ENCODE measurements around the gene PANK3. TPM values are rescaled to one million over a fixed set of nuclear protein-coding genes. Genes with fewer than 3 reads are reported as not detected.
A peak's percentile ranks its signal among the peaks of the same experiment; 100 is the strongest.

The PANK3 gene
- total and polyA plus RNA-seq, 4 donors: 8.0 to 57.1 (median 27.9) TPM

DNA sequence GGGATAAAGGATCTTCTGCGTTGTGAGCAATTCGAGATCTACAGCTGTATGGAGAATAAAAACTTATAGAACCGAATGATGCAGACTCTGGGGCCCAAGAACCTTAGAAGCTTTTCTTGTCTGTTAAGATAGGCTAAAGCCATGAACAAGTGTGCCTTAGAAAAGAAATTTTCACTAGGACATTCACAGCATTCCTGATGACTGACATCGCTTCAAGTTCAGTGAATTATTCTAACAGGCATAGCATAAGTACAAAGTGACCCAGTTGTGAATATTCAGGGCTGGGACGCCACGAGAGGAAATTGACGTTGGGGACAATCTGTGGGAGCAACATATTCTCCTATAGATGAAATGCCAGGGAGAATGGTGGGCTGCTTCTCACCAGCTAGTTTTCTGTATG lies 32.0 kb upstream of the PANK3 start:
- DNase-seq (no peak), ATAC-seq (ENCODE audit: low FRiP score) (no peak)
- Histone ChIP-seq H3K9me3 (ENCODE audit: control insufficient read depth, low read length) (no peaks in the 10 kb centered on the region), H3K4me3 (ENCODE audit: low read length in 2 of 2) (no peak overlapping the region), H3K36me3 (ENCODE audit: control insufficient read depth in 1 of 2, insufficient read depth in 2 of 2, low read length in 1 of 2) (no peaks in the 10 kb centered on the region), H3K27me3 (ENCODE audit: control insufficient read depth in 1 of 2, insufficient read depth in 2 of 2, low read length in 1 of 2) (no peaks in the 10 kb centered on the region), H3K4me1 (ENCODE audit: control insufficient read depth in 1 of 2, insufficient read depth in 2 of 2, low read length in 2 of 2) (no peaks in the 10 kb centered on the region), H3K27ac (ENCODE audit: low read depth in 1 of 2, low read length in 2 of 2) (no peak overlapping the region)
- intact Hi-C loops (cut with DNase I): no loop called here
- WGBS, 2 donors: 29 to 33% methylated on average over 7 of the region's 7 CpGs

DNA sequence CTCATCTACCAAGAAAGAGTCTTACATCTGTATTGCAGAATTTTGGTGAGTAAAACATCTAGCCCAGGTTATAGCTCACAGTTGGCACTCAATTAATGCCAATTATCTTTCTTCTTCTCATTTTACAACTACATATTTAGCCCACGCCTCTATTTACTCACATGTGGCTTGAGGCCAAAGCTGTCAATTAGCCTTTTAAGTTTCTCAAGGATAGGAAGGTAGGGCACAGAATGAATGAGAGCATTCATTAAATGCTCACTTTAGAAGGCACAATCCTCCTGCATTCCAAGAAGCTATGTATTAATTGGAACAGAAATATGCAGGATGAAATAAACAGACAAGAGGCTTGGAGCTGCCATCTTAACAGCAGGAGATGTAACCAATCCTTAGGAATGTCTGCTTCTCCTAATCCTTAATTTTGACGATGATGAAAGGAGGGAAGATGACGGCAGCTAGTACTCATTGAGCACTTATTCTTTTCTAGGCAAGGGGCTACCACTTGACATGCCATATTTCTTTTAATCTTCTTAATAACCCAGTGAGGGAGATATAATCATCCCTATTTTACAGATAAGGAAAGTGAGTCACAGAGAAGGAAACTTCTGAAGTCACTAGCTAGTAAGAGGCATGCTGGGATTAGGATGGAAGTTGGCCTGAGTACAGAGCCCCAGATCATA lies 30.8 kb upstream of the PANK3 start:
- Histone ChIP-seq H3K36me3 (ENCODE audit: control insufficient read depth in 1 of 2, insufficient read depth in 2 of 2, low read length in 1 of 2) (no peaks in the 10 kb centered on the region), H3K27ac (ENCODE audit: low read depth in 1 of 2, low read length in 2 of 2) (no peak overlapping the region), H3K4me1 (ENCODE audit: control insufficient read depth in 1 of 2, insufficient read depth in 2 of 2, low read length in 2 of 2) (no peaks in the 10 kb centered on the region), H3K9me3 (ENCODE audit: control insufficient read depth, low read length) (no peaks in the 10 kb centered on the region), H3K27me3 (ENCODE audit: control insufficient read depth in 1 of 2, insufficient read depth in 2 of 2, low read length in 1 of 2) (no peaks in the 10 kb centered on the region), H3K4me3 (ENCODE audit: low read length in 2 of 2) (no peak overlapping the region)
- 86 to 92% methylated on average over 3 of the region's 3 CpGs for WGBS, 2 donors
- DNase-seq: no peak
- ATAC-seq (ENCODE audit: low FRiP score): no peak
- intact Hi-C loops (cut with DNase I): no loop called here

GRCh38 chr5:168608821-168609220 lies 29.7 kb upstream of the PANK3 start:
- intact Hi-C loops (cut with DNase I): no loop called here
- no peak for DNase-seq
- H3K36me3 ChIP-seq (ENCODE audit: control insufficient read depth in 1 of 2, insufficient read depth in 2 of 2, low read length in 1 of 2): no peaks in the 10 kb centered on the region
- H3K27ac ChIP-seq (ENCODE audit: low read depth in 1 of 2, low read length in 2 of 2): no peak overlapping the region
- H3K9me3 ChIP-seq (ENCODE audit: control insufficient read depth, low read length): no peaks in the 10 kb centered on the region
- no peak overlapping the region for H3K4me3 ChIP-seq (ENCODE audit: low read length in 2 of 2)
- H3K4me1 ChIP-seq (ENCODE audit: control insufficient read depth in 1 of 2, insufficient read depth in 2 of 2, low read length in 2 of 2): no peaks in the 10 kb centered on the region
- no peaks in the 10 kb centered on the region for H3K27me3 ChIP-seq (ENCODE audit: control insufficient read depth in 1 of 2, insufficient read depth in 2 of 2, low read length in 1 of 2)
- ATAC-seq (ENCODE audit: low FRiP score): no peak
- 94 to 100% methylated on average over 2 of the region's 2 CpGs for WGBS, 2 donors

GRCh38 chr5:168608386-168608785 lies 29.2 kb upstream of the PANK3 start:
- no peaks in the 10 kb centered on the region for H3K36me3 ChIP-seq (ENCODE audit: control insufficient read depth in 1 of 2, insufficient read depth in 2 of 2, low read length in 1 of 2)
- H3K27ac ChIP-seq (ENCODE audit: low read depth in 1 of 2, low read length in 2 of 2): no peak overlapping the region
- no peaks in the 10 kb centered on the region for H3K9me3 ChIP-seq (ENCODE audit: control insufficient read depth, low read length)
- intact Hi-C loops (cut with DNase I): no loop called here
- no peak overlapping the region for H3K4me3 ChIP-seq (ENCODE audit: low read length in 2 of 2)
- H3K27me3 ChIP-seq (ENCODE audit: control insufficient read depth in 1 of 2, insufficient read depth in 2 of 2, low read length in 1 of 2): no peaks in the 10 kb centered on the region
- DNase-seq: no peak
- ATAC-seq (ENCODE audit: low FRiP score): no peak
- H3K4me1 ChIP-seq (ENCODE audit: control insufficient read depth in 1 of 2, insufficient read depth in 2 of 2, low read length in 2 of 2): no peaks in the 10 kb centered on the region
- 75 to 77% methylated on average over 6 of the region's 6 CpGs for WGBS, 2 donors

DNA sequence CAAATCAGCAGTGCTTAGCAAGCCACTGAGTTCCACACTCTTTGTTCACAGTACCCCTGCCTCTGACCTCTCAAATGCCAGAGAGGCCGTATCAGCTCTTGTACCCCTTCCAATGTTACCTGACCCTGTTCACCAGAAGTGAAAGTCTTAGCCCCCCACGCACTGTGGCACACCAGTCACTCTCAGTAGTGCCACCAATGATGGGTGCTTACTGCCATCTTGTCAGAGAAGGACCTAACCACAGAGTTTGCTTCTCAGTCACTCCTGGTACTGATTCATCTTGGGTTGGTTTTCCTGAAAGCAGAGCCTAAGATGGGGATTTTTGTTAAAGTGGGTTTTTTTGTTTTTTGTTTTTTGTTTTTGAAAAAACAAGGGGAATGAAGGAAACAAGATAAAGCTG lies 28.8 kb upstream of the PANK3 start:
- WGBS, 2 donors: 93 to 96% methylated on average over 2 of the region's 2 CpGs
- no peak overlapping the region for H3K4me3 ChIP-seq (ENCODE audit: low read length in 2 of 2)
- ATAC-seq (ENCODE audit: low FRiP score) (no peak), DNase-seq (no peak)
- H3K27me3 ChIP-seq (ENCODE audit: control insufficient read depth in 1 of 2, insufficient read depth in 2 of 2, low read length in 1 of 2): no peaks in the 10 kb centered on the region
- no peaks in the 10 kb centered on the region for H3K36me3 ChIP-seq (ENCODE audit: control insufficient read depth in 1 of 2, insufficient read depth in 2 of 2, low read length in 1 of 2)
- intact Hi-C loops (cut with DNase I): no loop called here
- no peaks in the 10 kb centered on the region for H3K4me1 ChIP-seq (ENCODE audit: control insufficient read depth in 1 of 2, insufficient read depth in 2 of 2, low read length in 2 of 2)
- H3K27ac ChIP-seq (ENCODE audit: low read depth in 1 of 2, low read length in 2 of 2): no peak overlapping the region
- no peaks in the 10 kb centered on the region for H3K9me3 ChIP-seq (ENCODE audit: control insufficient read depth, low read length)

GRCh38 chr5:168606562-168606961 lies 27.4 kb upstream of the PANK3 start:
- H3K27ac ChIP-seq (ENCODE audit: low read depth in 1 of 2, low read length in 2 of 2): no peak overlapping the region
- DNase-seq (no peak), ATAC-seq (ENCODE audit: low FRiP score) (no peak)
- no peak overlapping the region for H3K4me3 ChIP-seq (ENCODE audit: low read length in 2 of 2)
- H3K27me3 ChIP-seq (ENCODE audit: control insufficient read depth in 1 of 2, insufficient read depth in 2 of 2, low read length in 1 of 2): no peaks in the 10 kb centered on the region
- 91 to 92% methylated on average over 2 of the region's 2 CpGs for WGBS, 2 donors
- no peaks in the 10 kb centered on the region for H3K9me3 ChIP-seq (ENCODE audit: control insufficient read depth, low read length)
- no peaks in the 10 kb centered on the region for H3K4me1 ChIP-seq (ENCODE audit: control insufficient read depth in 1 of 2, insufficient read depth in 2 of 2, low read length in 2 of 2)
- intact Hi-C loops (cut with DNase I): no loop called here
- H3K36me3 ChIP-seq (ENCODE audit: control insufficient read depth in 1 of 2, insufficient read depth in 2 of 2, low read length in 1 of 2): no peaks in the 10 kb centered on the region

DNA sequence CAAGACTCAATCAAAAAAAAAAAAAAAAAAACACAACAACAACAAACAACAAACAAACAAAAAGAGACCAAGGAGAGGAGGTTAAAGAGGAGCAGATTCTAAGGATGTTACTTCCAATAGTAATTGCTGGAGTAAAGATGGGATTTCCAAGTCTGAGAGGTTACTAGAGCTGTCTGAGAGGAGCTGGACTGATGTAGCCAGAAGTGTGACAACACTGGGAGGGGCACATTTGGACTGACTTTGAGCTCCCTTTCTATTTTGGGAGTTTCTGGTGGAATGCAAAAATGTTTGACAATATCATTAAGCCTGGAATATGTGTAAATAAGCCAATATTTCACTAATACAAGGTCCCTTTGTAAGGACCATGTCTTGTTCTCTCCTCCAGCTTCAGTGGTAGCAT lies 25.3 kb upstream of the PANK3 start:
- H3K9me3 ChIP-seq (ENCODE audit: control insufficient read depth, low read length): no peaks in the 10 kb centered on the region

DNA sequence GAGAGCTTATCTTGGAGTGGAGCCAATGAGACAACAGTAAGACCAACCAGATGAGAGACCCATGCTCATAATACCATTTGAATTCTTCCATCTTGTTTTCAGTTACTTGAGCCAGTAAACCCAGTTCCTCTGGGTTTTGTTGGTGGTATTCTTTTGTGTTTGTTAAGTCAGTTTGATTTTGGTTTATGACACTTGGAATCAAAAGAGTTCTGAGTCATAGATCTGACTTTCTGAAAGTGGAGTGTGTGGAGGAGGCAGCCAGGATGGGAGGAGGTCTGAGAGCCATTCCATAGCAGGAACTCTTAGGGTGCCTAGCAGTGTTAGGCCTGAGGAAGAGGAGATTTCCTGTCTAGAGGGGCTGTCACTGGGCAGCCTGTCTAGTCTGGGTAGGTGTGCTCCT lies 24.6 kb upstream of the PANK3 start:
- intact Hi-C loops (cut with DNase I): no loop called here
- H3K27me3 ChIP-seq (ENCODE audit: control insufficient read depth in 1 of 2, insufficient read depth in 2 of 2, low read length in 1 of 2): no peaks in the 10 kb centered on the region
- DNase-seq: no peak
- H3K36me3 ChIP-seq (ENCODE audit: control insufficient read depth in 1 of 2, insufficient read depth in 2 of 2, low read length in 1 of 2): no peaks in the 10 kb centered on the region
- H3K4me1 ChIP-seq (ENCODE audit: control insufficient read depth in 1 of 2, insufficient read depth in 2 of 2, low read length in 2 of 2): no peaks in the 10 kb centered on the region
- no peak overlapping the region for H3K4me3 ChIP-seq (ENCODE audit: low read length in 2 of 2)
- ATAC-seq (ENCODE audit: low FRiP score): peak; percentile 40
- no peaks in the 10 kb centered on the region for H3K9me3 ChIP-seq (ENCODE audit: control insufficient read depth, low read length)
- no peak overlapping the region for H3K27ac ChIP-seq (ENCODE audit: low read depth in 1 of 2, low read length in 2 of 2)

More for the DNA sequence above, 25.3 kb upstream of the PANK3 start:
- Histone ChIP-seq H3K27ac (ENCODE audit: low read depth in 1 of 2, low read length in 2 of 2) (no peak overlapping the region), H3K36me3 (ENCODE audit: control insufficient read depth in 1 of 2, insufficient read depth in 2 of 2, low read length in 1 of 2) (no peaks in the 10 kb centered on the region), H3K4me1 (ENCODE audit: control insufficient read depth in 1 of 2, insufficient read depth in 2 of 2, low read length in 2 of 2) (no peaks in the 10 kb centered on the region), H3K4me3 (ENCODE audit: low read length in 2 of 2) (no peak overlapping the region), H3K27me3 (ENCODE audit: control insufficient read depth in 1 of 2, insufficient read depth in 2 of 2, low read length in 1 of 2) (no peaks in the 10 kb centered on the region)
- intact Hi-C loops (cut with DNase I): no loop called here
- no peak for DNase-seq
- no peak for ATAC-seq (ENCODE audit: low FRiP score)

GRCh38 chr5:168602517-168602916 lies 23.3 kb upstream of the PANK3 start:
- Histone ChIP-seq H3K4me3 (ENCODE audit: low read length in 2 of 2) (no peak overlapping the region), H3K4me1 (ENCODE audit: control insufficient read depth in 1 of 2, insufficient read depth in 2 of 2, low read length in 2 of 2) (no peaks in the 10 kb centered on the region), H3K27ac (ENCODE audit: low read depth in 1 of 2, low read length in 2 of 2) (no peak overlapping the region), H3K9me3 (ENCODE audit: control insufficient read depth, low read length) (no peaks in the 10 kb centered on the region), H3K36me3 (ENCODE audit: control insufficient read depth in 1 of 2, insufficient read depth in 2 of 2, low read length in 1 of 2) (no peaks in the 10 kb centered on the region), H3K27me3 (ENCODE audit: control insufficient read depth in 1 of 2, insufficient read depth in 2 of 2, low read length in 1 of 2) (no peaks in the 10 kb centered on the region)
- ATAC-seq (ENCODE audit: low FRiP score) (no peak), DNase-seq (no peak)
- intact Hi-C loops (cut with DNase I): no loop called here

Measured in aorta (tissue), 5 donors.